Stomach (tissue), 4 donors: ENCODE measurements around the gene R3HCC1L.

Source experiments
- CTCF ChIP-seq, 7 experiments: fragments of 450-650 bp in 4 of 7; fragments of 200-600 bp in 3 of 7; sonication (generic) in 3 of 7; IDR thresholded peaks; one replicate each; pipeline ENCODE4 v1.5.1; 2016 to 2019; ENCODE audit warnings: antibody characterized with exemption in 7 of 7, control low read depth in 2 of 7, mild to moderate bottlenecking in 1 of 7
- POLR2AphosphoS5 ChIP-seq, 3 donors: sonication (generic); formaldehyde crosslinking; IDR thresholded peaks; one replicate each; pipeline ENCODE4 v1.6.1; 2016; ENCODE audit warnings: antibody characterized with exemption in 3 of 3

GRCh38 chr10:98215373-98215772, 80.9 kb downstream of the R3HCC1L start:
- TF ChIP-seq CTCF (IDR thresholded peaks at IDR 0.05): no peak
- TF ChIP-seq POLR2AphosphoS5 (IDR thresholded peaks at IDR 0.05): no peak
